Astrocyte (in vitro differentiated cells and primary cell): ENCODE data around the gene CEP19. TPM values are rescaled to one million over a fixed set of nuclear protein-coding genes. Genes with fewer than 3 reads are reported as not detected.

Experiments used
- DNase-seq: peaks from one replicate; pipeline ENCODE4 v3.0.0-alpha.2; 2010; ENCODE audit warnings: low read depth
- FAIRE-seq: peaks from 2 replicates; lab custom pipeline; 2011; peaks lifted over from hg19 to GRCh38; lab: Jason Lieb, UNC
- H2AFZ ChIP-seq: 2 replicates; pipeline ENCODE4 v1.6.0; 2012; ENCODE audit warnings: low read depth, low read length, inconsistent platforms
- H3K27ac ChIP-seq: 2 replicates; pipeline ENCODE4 v1.5.1; 2011; ENCODE audit warnings: low read depth, low read length, inconsistent platforms
- H3K27me3 ChIP-seq: 2 replicates; pipeline ENCODE4 v1.6.0; 2011; ENCODE audit warnings: low read length, inconsistent platforms; ENCODE audit not compliant: insufficient read depth
- H3K36me3 ChIP-seq: 2 replicates; pipeline ENCODE4 v1.5.1; 2011; ENCODE audit warnings: low read length, inconsistent platforms; ENCODE audit not compliant: insufficient read depth
- H3K4me1 ChIP-seq: 2 replicates; pipeline ENCODE4 v1.5.1; 2011; ENCODE audit warnings: low read length, inconsistent platforms; ENCODE audit not compliant: insufficient read depth
- H3K4me2 ChIP-seq: 2 replicates; pipeline ENCODE4 v1.6.0; 2012; ENCODE audit warnings: low read length, inconsistent platforms
- H3K4me3 ChIP-seq: 2 replicates; pipeline ENCODE4 v1.5.1; 2011; ENCODE audit warnings: low read depth, mild to moderate bottlenecking, low read length, inconsistent platforms; ENCODE audit not compliant: insufficient read depth
- H3K79me2 ChIP-seq: 2 replicates; pipeline ENCODE4 v1.6.0; 2012; ENCODE audit warnings: mild to moderate bottlenecking, low read length, inconsistent platforms; ENCODE audit not compliant: insufficient read depth
- H3K9ac ChIP-seq: 2 replicates; pipeline ENCODE4 v1.6.0; 2012; ENCODE audit warnings: mild to moderate bottlenecking, low read length, inconsistent platforms
- H3K9me3 ChIP-seq: 2 replicates; pipeline ENCODE4 v1.5.1; 2012; ENCODE audit warnings: low read depth, mild to moderate bottlenecking, low read length, inconsistent platforms; ENCODE audit not compliant: insufficient read depth
- H4K20me1 ChIP-seq: 2 replicates; pipeline ENCODE4 v1.6.0; 2012; ENCODE audit warnings: low read length, inconsistent platforms; ENCODE audit not compliant: insufficient read depth
- H3K27ac Mint-ChIP-seq: one replicate; pipeline ENCODE4 v1.8.0; 2021; ENCODE audit warnings: mild to moderate bottlenecking, mixed read lengths; ENCODE audit not compliant: unreplicated experiment
- H3K27me3 Mint-ChIP-seq: one replicate; pipeline ENCODE4 v1.8.0; 2021; ENCODE audit warnings: low read depth, mixed read lengths; ENCODE audit not compliant: unreplicated experiment
- H3K36me3 Mint-ChIP-seq: one replicate; pipeline ENCODE4 v1.8.0; 2021; ENCODE audit warnings: low read depth, mixed read lengths; ENCODE audit not compliant: unreplicated experiment
- H3K4me1 Mint-ChIP-seq: one replicate; pipeline ENCODE4 v1.8.0; 2021; ENCODE audit warnings: low read depth, mixed read lengths; ENCODE audit not compliant: unreplicated experiment
- H3K4me3 Mint-ChIP-seq: one replicate; pipeline ENCODE4 v1.8.0; 2021; ENCODE audit warnings: mild to moderate bottlenecking, moderate library complexity, mixed read lengths; ENCODE audit not compliant: unreplicated experiment
- H3K9me3 Mint-ChIP-seq: one replicate; pipeline ENCODE4 v1.8.0; 2021; ENCODE audit warnings: mild to moderate bottlenecking, mixed read lengths; ENCODE audit not compliant: unreplicated experiment
- EZH2 ChIP-seq: IDR thresholded peaks from 2 replicates; pipeline ENCODE4 v1.6.1; 2012; ENCODE audit warnings: mild to moderate bottlenecking, low read length, inconsistent platforms; ENCODE audit not compliant: insufficient read depth
- total RNA-seq: library from RNA; stranded (reverse); gene quantifications from 2 replicates; pipeline ENCODE4 v1.2.1, GENCODE V29; 2021
- TF ChIP-seq, protein P1 (sequence below): IDR thresholded peaks from 2 replicates; pipeline ENCODE4 v1.5.1; 2011; ENCODE audit warnings: low read depth, mild to moderate bottlenecking, inconsistent platforms, low read length, moderate library complexity; ENCODE audit not compliant: insufficient read depth

The CEP19 gene
- total RNA-seq, 1 donor from 2014 or later, result 2.8 TPM

DNA sequence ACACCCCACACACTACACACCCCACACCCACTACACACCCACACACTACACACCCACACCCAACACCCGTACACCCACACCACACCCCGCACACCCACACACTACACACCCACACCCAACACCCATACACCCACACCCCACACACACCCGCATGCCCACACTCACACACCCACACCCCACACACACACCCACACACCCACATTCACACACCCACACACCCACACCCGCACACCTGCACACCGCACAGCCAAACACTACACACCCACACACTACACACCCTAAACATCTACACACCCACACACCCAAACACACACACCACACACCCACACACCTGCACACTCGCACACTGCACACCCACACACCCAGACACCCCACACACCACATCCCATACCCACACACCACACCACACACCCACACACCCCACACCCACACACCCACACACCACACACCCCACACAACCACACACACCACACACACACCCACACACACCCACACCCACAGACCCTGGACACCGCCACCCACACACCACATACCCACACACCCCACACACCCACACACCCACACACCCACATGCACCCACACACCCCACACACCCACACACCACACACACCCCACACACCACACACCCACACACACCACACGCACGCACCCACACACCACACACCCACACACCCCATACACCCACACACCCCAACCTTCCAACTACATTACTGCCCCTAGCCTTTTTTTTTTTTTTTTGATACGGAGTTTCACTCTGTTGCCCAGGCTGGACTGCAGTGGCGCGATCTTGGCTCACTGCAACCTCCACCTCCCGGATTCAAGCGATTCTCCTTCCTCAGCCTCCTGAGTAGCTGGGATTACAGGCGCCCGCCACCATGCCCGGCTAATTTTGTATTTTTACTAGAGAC lies 16.9 kb downstream of the CEP19 start:
- FAIRE-seq (no peak), DNase-seq (no peak)
- Histone ChIP-seq H2AFZ (no peak overlapping the region), H3K27ac (no peak overlapping the region), H3K4me1 (no peaks in the 10 kb centered on the region), H3K36me3 (no peaks in the 10 kb centered on the region), H3K4me2 (no peak overlapping the region), H3K4me3 (no peak overlapping the region), H4K20me1 (no peaks in the 10 kb centered on the region), H3K27me3 (no peaks in the 10 kb centered on the region), H3K9me3 (no peaks in the 10 kb centered on the region), H3K9ac (no peak overlapping the region), H3K79me2 (no peaks in the 10 kb centered on the region)
- H3K9me3 Mint-ChIP-seq, result no peaks in the 10 kb centered on the region
- TF ChIP-seq EZH2, result no peak
- TF ChIP-seq, protein P1, sequence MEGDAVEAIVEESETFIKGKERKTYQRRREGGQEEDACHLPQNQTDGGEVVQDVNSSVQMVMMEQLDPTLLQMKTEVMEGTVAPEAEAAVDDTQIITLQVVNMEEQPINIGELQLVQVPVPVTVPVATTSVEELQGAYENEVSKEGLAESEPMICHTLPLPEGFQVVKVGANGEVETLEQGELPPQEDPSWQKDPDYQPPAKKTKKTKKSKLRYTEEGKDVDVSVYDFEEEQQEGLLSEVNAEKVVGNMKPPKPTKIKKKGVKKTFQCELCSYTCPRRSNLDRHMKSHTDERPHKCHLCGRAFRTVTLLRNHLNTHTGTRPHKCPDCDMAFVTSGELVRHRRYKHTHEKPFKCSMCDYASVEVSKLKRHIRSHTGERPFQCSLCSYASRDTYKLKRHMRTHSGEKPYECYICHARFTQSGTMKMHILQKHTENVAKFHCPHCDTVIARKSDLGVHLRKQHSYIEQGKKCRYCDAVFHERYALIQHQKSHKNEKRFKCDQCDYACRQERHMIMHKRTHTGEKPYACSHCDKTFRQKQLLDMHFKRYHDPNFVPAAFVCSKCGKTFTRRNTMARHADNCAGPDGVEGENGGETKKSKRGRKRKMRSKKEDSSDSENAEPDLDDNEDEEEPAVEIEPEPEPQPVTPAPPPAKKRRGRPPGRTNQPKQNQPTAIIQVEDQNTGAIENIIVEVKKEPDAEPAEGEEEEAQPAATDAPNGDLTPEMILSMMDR, result no peak
- H3K27ac Mint-ChIP-seq, result no peak overlapping the region
- peaks cover 6% of the 10 kb centered on the region for H3K4me1 Mint-ChIP-seq
- H3K27me3 Mint-ChIP-seq, result peaks cover 3% of the 10 kb centered on the region
- H3K4me3 Mint-ChIP-seq, result no peak overlapping the region
- no peaks in the 10 kb centered on the region for H3K36me3 Mint-ChIP-seq

DNA sequence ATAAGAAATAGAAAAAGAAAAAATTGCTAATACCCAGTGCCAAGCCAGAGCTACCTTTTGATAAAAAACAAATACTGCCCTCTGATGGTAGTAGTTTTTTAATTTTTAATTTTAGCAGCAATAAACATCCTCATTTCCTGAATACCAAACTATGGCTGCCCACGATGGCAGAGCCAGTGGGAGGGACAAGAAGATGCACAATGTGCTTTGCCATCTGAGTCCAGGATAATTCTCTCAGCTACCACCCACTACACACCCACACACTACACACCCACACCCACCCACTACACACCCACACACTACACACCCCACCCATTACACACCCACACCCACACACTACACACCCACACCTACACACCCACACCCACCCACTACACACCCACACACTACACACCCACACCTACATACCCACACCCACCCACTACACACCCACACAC lies 17.8 kb downstream of the CEP19 start:
- no peaks in the 10 kb centered on the region for H3K4me1 Mint-ChIP-seq
- H4K20me1 ChIP-seq, result no peaks in the 10 kb centered on the region
- no peak overlapping the region for H3K4me3 Mint-ChIP-seq
- no peak overlapping the region for H3K9ac ChIP-seq
- H3K27ac Mint-ChIP-seq, result no peak overlapping the region
- H3K27me3 ChIP-seq, result no peaks in the 10 kb centered on the region
- no peak overlapping the region for H3K4me2 ChIP-seq
- no peak for FAIRE-seq
- no peaks in the 10 kb centered on the region for H3K4me1 ChIP-seq
- H3K4me3 ChIP-seq, result no peak overlapping the region
- TF ChIP-seq, protein P1, result no peak
- TF ChIP-seq EZH2, result no peak
- H3K79me2 ChIP-seq, result no peaks in the 10 kb centered on the region
- no peaks in the 10 kb centered on the region for H3K36me3 ChIP-seq
- no peaks in the 10 kb centered on the region for H3K9me3 Mint-ChIP-seq
- peaks cover 3% of the 10 kb centered on the region for H3K27me3 Mint-ChIP-seq
- H2AFZ ChIP-seq, result no peak overlapping the region
- no peaks in the 10 kb centered on the region for H3K9me3 ChIP-seq
- DNase-seq, result no peak
- H3K36me3 Mint-ChIP-seq, result no peaks in the 10 kb centered on the region
- H3K27ac ChIP-seq, result no peak overlapping the region

DNA sequence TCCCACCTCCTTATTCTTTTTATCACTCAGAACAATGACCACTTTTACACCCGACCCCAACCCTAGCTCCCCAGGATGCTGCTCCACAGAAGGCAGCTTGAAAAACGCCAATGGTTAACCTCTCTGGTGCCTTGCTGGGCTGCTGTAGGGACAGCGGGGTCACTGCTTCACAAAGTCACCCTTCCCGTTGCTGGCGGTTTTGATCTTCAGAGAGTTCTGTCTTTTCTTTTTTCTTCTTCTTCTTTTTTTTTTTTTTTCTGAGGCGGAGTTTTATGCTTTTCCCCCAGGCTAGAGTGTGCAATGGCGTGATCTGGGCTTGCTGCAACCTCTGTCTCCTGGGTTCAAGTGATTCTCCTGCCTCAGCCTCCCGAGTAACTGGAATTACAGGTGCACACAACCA lies 20.7 kb downstream of the CEP19 start:
- no peak overlapping the region for H3K27ac ChIP-seq
- H3K9me3 ChIP-seq, result no peaks in the 10 kb centered on the region
- H3K4me1 ChIP-seq, result no peaks in the 10 kb centered on the region
- no peak overlapping the region for H3K4me3 ChIP-seq
- Mint-ChIP-seq H3K27me3 (peaks cover 3% of the 10 kb centered on the region), H3K4me1 (peaks cover 5% of the 10 kb centered on the region), H3K27ac (no peak overlapping the region), H3K4me3 (no peak overlapping the region), H3K36me3 (no peaks in the 10 kb centered on the region), H3K9me3 (no peaks in the 10 kb centered on the region)
- H3K27me3 ChIP-seq, result no peaks in the 10 kb centered on the region
- TF ChIP-seq, protein P1, result no peak
- TF ChIP-seq EZH2, result no peak
- FAIRE-seq (no peak), DNase-seq (no peak)
- no peaks in the 10 kb centered on the region for H3K36me3 ChIP-seq
- H3K4me2 ChIP-seq, result no peak overlapping the region
- H3K79me2 ChIP-seq, result no peaks in the 10 kb centered on the region
- no peak overlapping the region for H2AFZ ChIP-seq
- H3K9ac ChIP-seq, result no peak overlapping the region
- no peaks in the 10 kb centered on the region for H4K20me1 ChIP-seq
